Measurements from ENCODE around the gene INTS4.
"Not testable (repeated sequence)": the region's sequence is repeated elsewhere in the genome, so short reads cannot be mapped to it uniquely, and the experiment has no call there.

DNA sequence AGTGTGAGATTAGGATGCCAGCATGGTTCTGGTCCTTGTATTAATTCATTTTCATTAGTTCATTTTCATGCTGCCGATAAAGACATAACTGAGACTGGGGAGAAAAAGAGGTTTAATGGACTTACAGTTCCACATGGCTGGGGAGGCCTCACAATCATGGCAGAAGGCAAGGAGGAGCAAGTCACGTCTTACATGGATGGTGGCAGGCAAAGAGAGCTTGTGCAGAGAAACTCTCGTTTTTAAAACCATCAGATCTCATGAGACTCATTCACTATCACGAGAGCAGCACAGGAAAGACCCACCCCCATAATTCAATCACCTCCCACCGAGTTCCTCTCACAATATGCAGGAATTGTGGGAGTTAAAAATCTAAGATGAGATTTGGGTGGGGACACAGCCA is 150.8 kb downstream of the INTS4 start:
- TF ChIP-seq, protein P1, sequence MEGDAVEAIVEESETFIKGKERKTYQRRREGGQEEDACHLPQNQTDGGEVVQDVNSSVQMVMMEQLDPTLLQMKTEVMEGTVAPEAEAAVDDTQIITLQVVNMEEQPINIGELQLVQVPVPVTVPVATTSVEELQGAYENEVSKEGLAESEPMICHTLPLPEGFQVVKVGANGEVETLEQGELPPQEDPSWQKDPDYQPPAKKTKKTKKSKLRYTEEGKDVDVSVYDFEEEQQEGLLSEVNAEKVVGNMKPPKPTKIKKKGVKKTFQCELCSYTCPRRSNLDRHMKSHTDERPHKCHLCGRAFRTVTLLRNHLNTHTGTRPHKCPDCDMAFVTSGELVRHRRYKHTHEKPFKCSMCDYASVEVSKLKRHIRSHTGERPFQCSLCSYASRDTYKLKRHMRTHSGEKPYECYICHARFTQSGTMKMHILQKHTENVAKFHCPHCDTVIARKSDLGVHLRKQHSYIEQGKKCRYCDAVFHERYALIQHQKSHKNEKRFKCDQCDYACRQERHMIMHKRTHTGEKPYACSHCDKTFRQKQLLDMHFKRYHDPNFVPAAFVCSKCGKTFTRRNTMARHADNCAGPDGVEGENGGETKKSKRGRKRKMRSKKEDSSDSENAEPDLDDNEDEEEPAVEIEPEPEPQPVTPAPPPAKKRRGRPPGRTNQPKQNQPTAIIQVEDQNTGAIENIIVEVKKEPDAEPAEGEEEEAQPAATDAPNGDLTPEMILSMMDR (IDR thresholded peaks at IDR 0.05) = not testable (repeated sequence)
- TF ChIP-seq POLR2A (IDR thresholded peaks at IDR 0.05) = not testable (repeated sequence)

Data from heart left ventricle (tissue), 13 donors.